GM10266 (cell line): ENCODE measurements around the gene GNAZ.
"Not testable (repeated sequence)": the region's sequence is repeated elsewhere in the genome, so short reads cannot be mapped to it uniquely, and the experiment has no call there.

ENCODE experiments used
- DNase-seq: peaks from one replicate; pipeline ENCODE4 v3.0.0; 2012; ENCODE audit errors: extremely low spot score
- CTCF ChIP-seq: IDR thresholded peaks from 2 replicates; pipeline ENCODE4 v1.5.1; 2012; ENCODE audit warnings: mild to moderate bottlenecking, low read depth; ENCODE audit not compliant: control insufficient read depth, insufficient read depth; ENCODE audit errors: missing control alignments

Gene GNAZ

GRCh38 chr22:23070418-23071229 is at the start of gene GNAZ:
Gene GNAZ, plus strand, starts transcription at chr22:23070519. Its CDS starts 25,177 bp downstream, at chr22:23095696.
- peak; percentile 71 for DNase-seq
- TF ChIP-seq CTCF, result no peak

- DNase-seq, result no peak
- no peak for TF ChIP-seq CTCF
These were observed 49.5 kb upstream of the GNAZ start for GRCh38 chr22:23020659-23021293.

GRCh38 chr22:23021660-23022353 is 48.5 kb upstream of the GNAZ start:
- DNase-seq, result not testable (repeated sequence)

GRCh38 chr22:23023294-23023693 is 47.0 kb upstream of the GNAZ start:
- DNase-seq, result no peak

GRCh38 chr22:23026777-23027176 is 43.5 kb upstream of the GNAZ start:
- DNase-seq, result no peak
- no peak for TF ChIP-seq CTCF

More at GRCh38 chr22:23023294-23023693, 47.0 kb upstream of the GNAZ start:
- TF ChIP-seq CTCF, result no peak

- DNase-seq, result not testable (repeated sequence)
These were observed 42.5 kb upstream of the GNAZ start for GRCh38 chr22:23027849-23028248.

GRCh38 chr22:23029521-23030228 is 40.6 kb upstream of the GNAZ start:
- no peak for TF ChIP-seq CTCF
- no peak for DNase-seq
